Prostate gland (tissue), 2 donors: ENCODE data around the gene AMD1.

Source experiments
- POLR2AphosphoS5 ChIP-seq: sonication (generic); formaldehyde crosslinking; IDR thresholded peaks from one replicate; pipeline ENCODE4 v1.6.1; 2017; ENCODE audit warnings: antibody characterized with exemption
- TF ChIP-seq, protein P1 (sequence below), 4 experiments: fragments of 200-600 bp in 2 of 4; fragments of 450-650 bp in 2 of 4; sonication (generic) in 2 of 4; IDR thresholded peaks; 1 replicate in 3 of 4; 2 replicates in 1 of 4; pipeline ENCODE4 v1.5.1; 2016 to 2019; ENCODE audit warnings: antibody characterized with exemption in 4 of 4, mild to moderate bottlenecking in 2 of 4, moderate library complexity in 2 of 4

DNA sequence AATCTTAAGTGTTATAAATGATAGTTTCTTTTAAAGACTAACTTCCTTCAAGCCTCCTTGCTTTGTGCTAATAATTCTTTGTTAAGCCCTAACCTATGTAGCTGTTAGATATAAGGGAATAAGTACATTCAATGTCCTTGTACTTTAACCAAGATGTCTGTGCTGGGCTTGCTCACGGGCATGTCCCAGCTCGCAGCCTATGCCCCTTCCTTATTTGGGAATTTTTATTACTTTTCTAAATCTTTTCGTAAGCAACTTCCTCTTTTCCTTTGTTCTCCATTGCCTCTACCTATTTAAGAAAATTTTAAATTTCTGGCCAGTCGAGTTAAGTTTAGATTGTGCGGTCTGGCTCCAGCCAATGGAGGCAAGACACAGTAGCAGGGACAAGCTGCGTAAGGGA is 33.3 kb upstream of the AMD1 start:
- no peak for TF ChIP-seq POLR2AphosphoS5
- TF ChIP-seq, protein P1, sequence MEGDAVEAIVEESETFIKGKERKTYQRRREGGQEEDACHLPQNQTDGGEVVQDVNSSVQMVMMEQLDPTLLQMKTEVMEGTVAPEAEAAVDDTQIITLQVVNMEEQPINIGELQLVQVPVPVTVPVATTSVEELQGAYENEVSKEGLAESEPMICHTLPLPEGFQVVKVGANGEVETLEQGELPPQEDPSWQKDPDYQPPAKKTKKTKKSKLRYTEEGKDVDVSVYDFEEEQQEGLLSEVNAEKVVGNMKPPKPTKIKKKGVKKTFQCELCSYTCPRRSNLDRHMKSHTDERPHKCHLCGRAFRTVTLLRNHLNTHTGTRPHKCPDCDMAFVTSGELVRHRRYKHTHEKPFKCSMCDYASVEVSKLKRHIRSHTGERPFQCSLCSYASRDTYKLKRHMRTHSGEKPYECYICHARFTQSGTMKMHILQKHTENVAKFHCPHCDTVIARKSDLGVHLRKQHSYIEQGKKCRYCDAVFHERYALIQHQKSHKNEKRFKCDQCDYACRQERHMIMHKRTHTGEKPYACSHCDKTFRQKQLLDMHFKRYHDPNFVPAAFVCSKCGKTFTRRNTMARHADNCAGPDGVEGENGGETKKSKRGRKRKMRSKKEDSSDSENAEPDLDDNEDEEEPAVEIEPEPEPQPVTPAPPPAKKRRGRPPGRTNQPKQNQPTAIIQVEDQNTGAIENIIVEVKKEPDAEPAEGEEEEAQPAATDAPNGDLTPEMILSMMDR (IDR thresholded peaks at IDR 0.05) = no peak
